Osteoblast (primary cell): ENCODE data around the gene GPX3. TPM values are rescaled to one million over a fixed set of nuclear protein-coding genes. Genes with fewer than 3 reads are reported as not detected.

Experiments
- DNase-seq: peaks from one replicate; pipeline ENCODE4 v3.0.0; 2011; ENCODE audit warnings: low spot score, mixed read lengths; ENCODE audit not compliant: insufficient read length; ENCODE audit errors: missing footprints
- H2AFZ ChIP-seq: 2 replicates; pipeline ENCODE4 v1.6.0; 2011; ENCODE audit warnings: mild to moderate bottlenecking, low read length
- H3K27ac ChIP-seq: 2 replicates; pipeline ENCODE4 v1.5.1; 2011; ENCODE audit warnings: mild to moderate bottlenecking, low read depth, low read length, moderate library complexity
- H3K27me3 ChIP-seq: 2 replicates; pipeline ENCODE4 v1.6.0; 2012; ENCODE audit warnings: mild to moderate bottlenecking, control low read depth, inconsistent platforms, low read length, moderate library complexity; ENCODE audit not compliant: insufficient read depth
- H3K36me3 ChIP-seq: 2 replicates; pipeline ENCODE4 v1.5.1; 2011; ENCODE audit warnings: mild to moderate bottlenecking, low read length, control low read depth, moderate library complexity; ENCODE audit not compliant: insufficient read depth
- H3K4me1 ChIP-seq: 2 replicates; pipeline ENCODE4 v1.5.1; 2011; ENCODE audit warnings: mild to moderate bottlenecking, low read length, control low read depth, moderate library complexity; ENCODE audit not compliant: insufficient read depth
- H3K4me2 ChIP-seq: 2 replicates; pipeline ENCODE4 v1.6.0; 2011; ENCODE audit warnings: mild to moderate bottlenecking, low read length; ENCODE audit not compliant: insufficient read depth
- H3K4me3 ChIP-seq: fragments of 200-600 bp; sonication (generic); 3 replicates; pipeline ENCODE4 v1.5.1; 2012; ENCODE audit warnings: mild to moderate bottlenecking, low read length, inconsistent platforms; ENCODE audit not compliant: insufficient read depth
- H3K79me2 ChIP-seq: 2 replicates; pipeline ENCODE4 v1.6.0; 2012; ENCODE audit warnings: mild to moderate bottlenecking, low read length, control low read depth, inconsistent platforms; ENCODE audit not compliant: insufficient read depth
- H3K9me3 ChIP-seq: 2 replicates; pipeline ENCODE4 v1.5.1; 2011; ENCODE audit warnings: low read depth, low read length, control low read depth
- H4K20me1 ChIP-seq: 2 replicates; pipeline ENCODE4 v1.6.0; 2012; ENCODE audit warnings: mild to moderate bottlenecking, low read length, control low read depth; ENCODE audit not compliant: insufficient read depth
- total RNA-seq: library from RNA; depleted of rRNA; stranded (reverse); fragments of >200 nt; gene quantifications from 2 replicates; pipeline ENCODE4 v1.2.3, GENCODE V29; 2012
- TF ChIP-seq, protein P1 (sequence below): IDR thresholded peaks from 2 replicates; pipeline ENCODE4 v1.5.1; 2011; ENCODE audit warnings: mild to moderate bottlenecking, low read depth, low read length, moderate library complexity; ENCODE audit errors: extremely low read depth

GPX3 gene
- total RNA-seq, 1 donor = 9.8 TPM

DNA sequence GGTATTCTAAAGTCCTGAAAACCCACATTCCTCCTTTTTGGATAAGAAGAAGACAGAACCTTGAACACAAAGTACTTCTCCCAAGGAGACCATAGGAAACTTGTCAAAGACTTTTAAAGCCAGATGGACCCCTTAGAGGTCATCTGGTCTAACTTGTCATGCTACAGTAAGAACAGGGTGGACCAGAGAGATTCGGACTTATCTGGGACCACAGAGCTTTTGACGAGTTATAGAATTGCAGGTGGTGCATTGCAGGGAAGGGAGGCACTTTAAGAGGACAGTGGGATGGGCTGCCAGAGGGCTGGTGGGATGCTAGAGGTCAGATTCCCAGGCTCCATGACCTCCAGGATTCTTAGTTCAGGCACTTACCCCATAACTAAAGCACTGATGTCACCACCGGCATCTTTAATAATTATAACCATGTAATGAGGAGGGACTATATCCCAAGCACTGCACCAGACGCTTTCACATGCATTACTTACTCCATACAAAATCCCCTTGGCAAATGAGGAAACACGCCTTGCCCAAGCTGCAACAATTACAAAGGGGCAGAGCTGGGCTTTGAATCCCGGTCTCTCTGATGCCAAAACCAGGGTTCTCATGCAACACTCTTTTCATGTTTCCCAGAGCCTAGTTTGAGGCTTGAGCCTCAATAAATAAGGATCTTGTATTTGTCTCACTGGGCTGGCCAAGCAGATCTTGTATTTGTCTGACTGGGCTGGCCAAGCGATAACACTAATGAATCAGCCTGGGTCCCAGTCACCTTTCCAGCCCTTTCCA is 12.8 kb upstream of the GPX3 start:
- H3K36me3 ChIP-seq = no peaks in the 10 kb centered on the region
- H4K20me1 ChIP-seq = no peaks in the 10 kb centered on the region
- no peaks in the 10 kb centered on the region for H3K79me2 ChIP-seq
- peaks cover 11% of the 10 kb centered on the region for H3K27me3 ChIP-seq
- TF ChIP-seq, protein P1, sequence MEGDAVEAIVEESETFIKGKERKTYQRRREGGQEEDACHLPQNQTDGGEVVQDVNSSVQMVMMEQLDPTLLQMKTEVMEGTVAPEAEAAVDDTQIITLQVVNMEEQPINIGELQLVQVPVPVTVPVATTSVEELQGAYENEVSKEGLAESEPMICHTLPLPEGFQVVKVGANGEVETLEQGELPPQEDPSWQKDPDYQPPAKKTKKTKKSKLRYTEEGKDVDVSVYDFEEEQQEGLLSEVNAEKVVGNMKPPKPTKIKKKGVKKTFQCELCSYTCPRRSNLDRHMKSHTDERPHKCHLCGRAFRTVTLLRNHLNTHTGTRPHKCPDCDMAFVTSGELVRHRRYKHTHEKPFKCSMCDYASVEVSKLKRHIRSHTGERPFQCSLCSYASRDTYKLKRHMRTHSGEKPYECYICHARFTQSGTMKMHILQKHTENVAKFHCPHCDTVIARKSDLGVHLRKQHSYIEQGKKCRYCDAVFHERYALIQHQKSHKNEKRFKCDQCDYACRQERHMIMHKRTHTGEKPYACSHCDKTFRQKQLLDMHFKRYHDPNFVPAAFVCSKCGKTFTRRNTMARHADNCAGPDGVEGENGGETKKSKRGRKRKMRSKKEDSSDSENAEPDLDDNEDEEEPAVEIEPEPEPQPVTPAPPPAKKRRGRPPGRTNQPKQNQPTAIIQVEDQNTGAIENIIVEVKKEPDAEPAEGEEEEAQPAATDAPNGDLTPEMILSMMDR = no peak
- DNase-seq = no peak
- peaks cover 14% of the 10 kb centered on the region for H3K4me1 ChIP-seq
- no peaks in the 10 kb centered on the region for H3K9me3 ChIP-seq
- H3K4me2 ChIP-seq = no peak overlapping the region
- H3K27ac ChIP-seq = no peak overlapping the region
- H3K4me3 ChIP-seq = no peak overlapping the region
- no peak overlapping the region for H2AFZ ChIP-seq

- H3K9me3 ChIP-seq = no peaks in the 10 kb centered on the region
- no peaks in the 10 kb centered on the region for H4K20me1 ChIP-seq
- H3K36me3 ChIP-seq = no peaks in the 10 kb centered on the region
- H2AFZ ChIP-seq = no peak overlapping the region
- peaks cover 11% of the 10 kb centered on the region for H3K27me3 ChIP-seq
- no peak overlapping the region for H3K27ac ChIP-seq
- no peaks in the 10 kb centered on the region for H3K79me2 ChIP-seq
- H3K4me3 ChIP-seq = no peak overlapping the region
- H3K4me1 ChIP-seq = peaks cover 14% of the 10 kb centered on the region
- TF ChIP-seq, protein P1 = no peak
- no peak for DNase-seq
- no peak overlapping the region for H3K4me2 ChIP-seq
These were observed 12.2 kb upstream of the GPX3 start for GRCh38 chr5:151008210-151008491.

DNA sequence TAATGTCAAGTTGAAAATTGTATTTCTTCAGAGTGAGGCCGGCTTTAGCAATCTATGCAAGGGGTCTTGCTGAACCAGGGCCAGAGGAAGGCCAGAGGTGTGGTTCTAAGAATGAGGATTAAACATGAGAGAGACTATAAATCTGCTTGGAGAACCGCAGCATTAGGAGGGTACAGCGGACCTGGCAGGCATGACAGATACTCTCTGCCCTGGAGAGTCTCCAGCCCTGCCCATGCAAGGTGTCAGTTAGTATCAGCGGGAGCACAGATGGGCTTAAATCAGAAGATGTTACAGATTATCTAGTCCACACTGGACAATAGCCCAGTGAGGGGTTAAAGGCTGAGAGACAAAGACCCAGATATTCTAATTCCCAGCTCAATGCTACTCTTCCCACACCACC is 11.5 kb upstream of the GPX3 start:
- no peak overlapping the region for H3K4me2 ChIP-seq
- no peaks in the 10 kb centered on the region for H3K36me3 ChIP-seq
- DNase-seq = no peak
- H3K9me3 ChIP-seq = no peaks in the 10 kb centered on the region
- H3K4me1 ChIP-seq = peaks cover 14% of the 10 kb centered on the region
- no peak overlapping the region for H3K4me3 ChIP-seq
- TF ChIP-seq, protein P1 = no peak
- no peaks in the 10 kb centered on the region for H3K79me2 ChIP-seq
- no peaks in the 10 kb centered on the region for H4K20me1 ChIP-seq
- H3K27me3 ChIP-seq = peaks cover 11% of the 10 kb centered on the region
- H3K27ac ChIP-seq = no peak overlapping the region
- H2AFZ ChIP-seq = no peak overlapping the region

DNA sequence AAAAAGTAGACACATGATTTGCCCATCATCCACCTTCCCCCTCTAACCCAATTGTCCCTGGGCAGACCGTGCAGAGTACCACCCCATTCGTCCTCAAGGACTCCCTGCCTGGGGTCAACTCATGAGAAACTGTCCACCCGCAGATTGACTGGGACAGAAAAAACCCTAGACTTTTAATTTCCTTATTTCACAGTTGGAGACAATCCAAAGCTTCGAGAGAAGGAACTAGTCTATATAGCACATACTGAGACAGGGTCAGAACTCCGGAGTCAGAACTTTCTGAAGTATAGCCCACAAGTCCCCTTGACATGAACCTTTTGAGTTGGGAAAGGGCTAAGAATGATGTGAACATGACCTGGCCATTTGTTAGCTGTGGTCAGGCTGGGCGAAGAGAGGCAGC is 7.5 kb upstream of the GPX3 start:
- H3K36me3 ChIP-seq = no peaks in the 10 kb centered on the region
- TF ChIP-seq, protein P1 = no peak

More for the DNA sequence above, 7.5 kb upstream of the GPX3 start:
- DNase-seq = no peak
- Histone ChIP-seq H3K4me2 (no peak overlapping the region), H2AFZ (no peak overlapping the region), H3K79me2 (no peaks in the 10 kb centered on the region), H3K9me3 (no peaks in the 10 kb centered on the region), H3K4me1 (no peaks in the 10 kb centered on the region), H4K20me1 (no peaks in the 10 kb centered on the region), H3K4me3 (no peak overlapping the region), H3K27ac (no peak overlapping the region), H3K27me3 (peaks cover 11% of the 10 kb centered on the region)
